Upper lobe of left lung (tissue), 4 donors: Measurements from ENCODE around the gene TADA2A.

ENCODE experiments used
- CTCF ChIP-seq, 6 experiments: fragments of 450-650 bp in 4 of 6; fragments of 200-600 bp in 2 of 6; sonication (generic) in 2 of 6; IDR thresholded peaks; one replicate each; pipeline ENCODE4 v1.5.1; 2016 to 2019; ENCODE audit warnings: antibody characterized with exemption in 6 of 6
- POLR2A ChIP-seq, 4 donors: fragments of 450-650 bp; IDR thresholded peaks; one replicate each; pipeline ENCODE4 v1.5.1; 2016 to 2017; ENCODE audit warnings: antibody characterized with exemption in 4 of 4, mild to moderate bottlenecking in 2 of 4
- POLR2AphosphoS5 ChIP-seq, 2 donors: sonication (generic); formaldehyde crosslinking; IDR thresholded peaks; one replicate each; pipeline ENCODE4 v1.5.1; 2017; ENCODE audit warnings: antibody characterized with exemption in 2 of 2

DNA sequence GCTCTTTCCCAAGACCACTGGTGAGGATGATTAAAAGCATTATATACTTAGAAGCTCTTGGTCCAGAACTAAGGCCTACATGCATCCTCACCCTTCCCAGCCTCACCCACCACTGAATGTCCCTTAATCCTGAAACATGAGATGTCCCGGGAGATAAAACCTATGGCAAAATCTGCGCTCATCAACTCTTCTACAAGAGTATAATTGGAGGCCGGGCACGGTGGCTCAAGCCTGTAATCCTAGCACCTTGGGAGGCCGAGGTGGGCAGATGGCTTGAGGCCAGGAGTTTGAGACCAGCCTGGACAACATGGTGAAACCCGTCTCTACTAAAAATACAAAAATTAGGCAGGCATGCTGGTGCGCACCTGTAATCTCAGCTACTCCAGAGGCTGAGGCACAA is 13.3 kb upstream of the TADA2A start:
- TF ChIP-seq CTCF (IDR thresholded peaks at IDR 0.05) (no peak), POLR2A (IDR thresholded peaks at IDR 0.05) (no peak), POLR2AphosphoS5 (IDR thresholded peaks at IDR 0.05) (no peak)
